NCI-H1048 (cell line): ENCODE results near the gene ESYT3.

Experiments
- DNase-seq: peaks from one replicate; lab custom pipeline; 2025; lab: John Stamatoyannopoulos, UW

ESYT3 gene

GRCh38 chr3:138434276-138434874, at the start of gene ESYT3:
Gene ESYT3 (plus strand): TSS chr3:138434616. CDS start chr3:138434799, 183 bp downstream.
- peak; percentile 27 for DNase-seq

GRCh38 chr3:138384976-138385375, 49.4 kb upstream of the ESYT3 start:
- DNase-seq = no peak

- DNase-seq = no peak
These were observed 45.2 kb upstream of the ESYT3 start for GRCh38 chr3:138389144-138389601.

GRCh38 chr3:138389841-138390581, 44.4 kb upstream of the ESYT3 start:
- DNase-seq = no peak

- DNase-seq = no peak
These were observed 43.9 kb upstream of the ESYT3 start for GRCh38 chr3:138390582-138390932.

- DNase-seq = no peak
These were observed 40.3 kb upstream of the ESYT3 start for GRCh38 chr3:138394156-138394555.

GRCh38 chr3:138394686-138395085, 39.7 kb upstream of the ESYT3 start:
- no peak for DNase-seq

GRCh38 chr3:138395865-138396751, 38.3 kb upstream of the ESYT3 start:
- no peak for DNase-seq

- DNase-seq = no peak
These were observed 37.5 kb upstream of the ESYT3 start for GRCh38 chr3:138396752-138397410.

GRCh38 chr3:138397983-138398382, 36.4 kb upstream of the ESYT3 start:
- no peak for DNase-seq

- no peak for DNase-seq
These were observed 35.4 kb upstream of the ESYT3 start for GRCh38 chr3:138398791-138399575.

- no peak for DNase-seq
These were observed 34.6 kb upstream of the ESYT3 start for GRCh38 chr3:138399766-138400165.

- no peak for DNase-seq
These were observed 33.8 kb upstream of the ESYT3 start for GRCh38 chr3:138400651-138401070.

- no peak for DNase-seq
These were observed 32.6 kb upstream of the ESYT3 start for GRCh38 chr3:138401834-138402233.

- no peak for DNase-seq
These were observed 30.3 kb upstream of the ESYT3 start for GRCh38 chr3:138404121-138404520.

- DNase-seq = no peak
These were observed 29.4 kb upstream of the ESYT3 start for GRCh38 chr3:138405001-138405400.

- no peak for DNase-seq
These were observed 28.9 kb upstream of the ESYT3 start for GRCh38 chr3:138405486-138405885.

- no peak for DNase-seq
These were observed 27.8 kb upstream of the ESYT3 start for GRCh38 chr3:138406606-138407005.

GRCh38 chr3:138407236-138407907, 27.0 kb upstream of the ESYT3 start:
- no peak for DNase-seq

GRCh38 chr3:138408751-138409570, 25.5 kb upstream of the ESYT3 start:
- no peak for DNase-seq
